NT2/D1 (cell line): Measurements from ENCODE around the gene NXPH1.

ENCODE experiments used
- SUZ12 ChIP-seq: IDR thresholded peaks from 2 replicates; pipeline ENCODE4 v1.6.1; 2011; ENCODE audit not compliant: insufficient read length, insufficient read depth; ENCODE audit errors: extremely low read depth
- YY1 ChIP-seq: IDR thresholded peaks from 2 replicates; pipeline ENCODE4 v1.6.1; 2011; ENCODE audit not compliant: insufficient read length, insufficient read depth
- ZNF274 ChIP-seq: IDR thresholded peaks from 2 replicates; pipeline ENCODE4 v1.6.1; 2011; ENCODE audit warnings: mild to moderate bottlenecking, low read depth, low read length

DNA sequence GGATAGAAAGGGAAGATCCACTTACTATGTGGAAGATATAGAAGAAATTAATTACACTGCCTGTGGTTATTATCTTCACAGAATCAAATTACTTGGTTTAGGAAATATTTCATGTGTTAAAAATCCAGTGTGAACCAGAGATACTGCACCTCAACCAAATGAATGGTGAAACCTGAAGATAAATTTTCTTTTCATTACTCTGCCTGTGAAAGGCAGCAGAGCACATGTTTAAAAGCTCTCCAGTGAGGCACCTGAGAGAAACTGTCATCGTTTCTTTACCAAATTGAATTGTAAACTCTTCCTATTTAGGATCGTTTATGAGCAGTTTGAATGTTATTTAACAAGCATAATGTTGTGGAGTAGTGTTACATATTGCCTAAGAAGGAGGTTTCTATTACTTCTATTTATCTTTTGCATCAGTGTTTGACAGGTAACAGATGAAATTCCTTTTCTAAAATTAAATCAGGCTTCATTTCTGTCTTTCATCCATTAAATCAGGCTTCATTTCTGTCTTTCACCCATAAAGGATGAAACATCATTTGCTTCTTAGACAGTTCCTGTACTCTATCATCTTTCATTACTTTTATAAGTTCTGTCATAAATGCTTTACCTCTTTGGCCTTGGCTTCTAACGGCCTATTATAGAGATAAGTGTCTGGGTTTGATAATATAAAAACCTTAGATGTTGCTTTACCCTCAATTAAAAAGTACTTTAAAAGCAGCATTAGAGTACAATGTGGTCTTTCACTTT is 266.6 kb downstream of the NXPH1 start:
- TF ChIP-seq ZNF274 (no peak), SUZ12 (no peak), YY1 (no peak)
